Stimulated activated CD4-positive, alpha-beta T cell treated with anti-CD3 and anti-CD28 coated beads, Interleukin-12 subunit alpha, Interleukin-12 subunit beta, amount 100 ng/mL, for 24 hours (primary cell): ENCODE measurements around the gene ACVR1.
"Not testable (repeated sequence)": the region's sequence is repeated elsewhere in the genome, so short reads cannot be mapped to it uniquely, and the experiment has no call there.

ENCODE experiments used
- DNase-seq, 2 experiments: peaks; one replicate each; pipeline ENCODE4 v3.0.0-alpha.2; 2020; ENCODE audit warnings: low read depth in 2 of 2

ACVR1 gene

DNA sequence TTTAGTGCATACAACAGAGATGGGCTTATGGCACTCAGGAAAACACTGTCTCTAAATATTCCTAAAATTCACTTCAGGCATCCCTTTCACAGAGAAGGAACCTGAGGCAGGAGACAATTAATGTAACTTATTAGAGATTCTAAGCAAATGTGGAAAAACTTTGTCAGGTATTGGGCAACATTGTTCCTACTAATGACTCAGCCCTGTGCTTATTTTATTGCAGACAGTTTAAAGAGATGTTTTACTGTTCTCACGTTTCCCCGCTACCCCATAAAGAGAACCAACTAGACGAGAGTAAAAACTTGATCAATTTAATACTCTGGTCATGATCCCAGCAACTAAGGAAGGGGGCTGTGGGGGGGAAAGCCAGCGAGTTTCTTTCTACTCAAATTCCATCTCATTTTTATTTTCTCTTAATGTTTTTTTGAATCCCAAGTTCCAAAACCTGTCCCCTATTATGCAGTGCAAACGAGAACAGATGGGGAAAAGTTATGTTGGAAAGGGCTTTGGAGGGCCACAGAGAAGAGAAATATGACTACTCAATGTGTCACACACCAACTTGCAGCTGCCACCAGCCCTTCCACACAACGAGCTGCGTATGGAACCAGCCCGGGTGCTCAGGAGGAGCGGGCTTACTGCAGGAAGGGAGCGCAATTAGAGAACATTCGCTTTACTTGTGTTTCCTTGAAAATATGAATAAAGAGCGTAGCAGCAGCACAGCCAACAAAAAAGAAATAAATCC is 18.7 kb upstream of the ACVR1 start:
- DNase-seq: no peak

DNA sequence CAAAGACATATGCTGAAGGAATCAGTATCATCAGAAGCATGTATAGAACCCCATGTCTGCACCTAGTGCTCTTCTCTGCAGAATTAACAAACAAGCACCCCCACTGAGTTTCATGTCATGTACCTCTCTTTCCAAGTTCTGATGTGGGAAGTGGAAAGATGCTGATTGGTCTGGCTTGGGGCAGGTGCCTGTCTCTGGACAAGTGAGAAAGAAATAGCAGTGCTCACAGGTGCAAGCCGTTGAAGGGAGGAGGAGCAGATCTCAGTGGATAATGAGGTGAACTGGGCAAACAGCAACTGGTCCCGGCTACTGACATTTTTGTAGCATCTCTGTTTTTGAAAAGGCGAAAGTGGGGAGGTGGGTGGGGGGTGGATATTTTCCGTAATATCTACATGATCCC is 17.5 kb upstream of the ACVR1 start:
- no peak for DNase-seq

DNA sequence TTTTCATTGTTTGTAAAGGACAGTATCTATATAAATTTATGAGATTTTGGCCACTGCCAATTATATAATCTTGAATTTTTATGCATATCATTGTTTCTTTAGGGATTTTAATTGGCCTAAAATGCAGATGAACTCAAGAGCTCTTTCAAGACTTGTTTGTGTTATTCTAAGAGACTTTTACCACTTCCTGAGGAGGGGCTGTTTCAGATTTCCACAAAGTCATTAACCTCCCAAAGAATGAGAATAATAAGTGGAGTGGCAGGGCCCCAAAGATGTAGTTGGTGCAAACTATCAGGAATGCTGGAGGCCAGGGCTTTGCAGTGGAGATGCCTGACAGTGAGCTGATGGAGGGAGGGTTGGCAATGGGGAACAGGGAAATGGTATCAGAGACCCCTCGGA is 15.5 kb upstream of the ACVR1 start:
- DNase-seq: no peak

DNA sequence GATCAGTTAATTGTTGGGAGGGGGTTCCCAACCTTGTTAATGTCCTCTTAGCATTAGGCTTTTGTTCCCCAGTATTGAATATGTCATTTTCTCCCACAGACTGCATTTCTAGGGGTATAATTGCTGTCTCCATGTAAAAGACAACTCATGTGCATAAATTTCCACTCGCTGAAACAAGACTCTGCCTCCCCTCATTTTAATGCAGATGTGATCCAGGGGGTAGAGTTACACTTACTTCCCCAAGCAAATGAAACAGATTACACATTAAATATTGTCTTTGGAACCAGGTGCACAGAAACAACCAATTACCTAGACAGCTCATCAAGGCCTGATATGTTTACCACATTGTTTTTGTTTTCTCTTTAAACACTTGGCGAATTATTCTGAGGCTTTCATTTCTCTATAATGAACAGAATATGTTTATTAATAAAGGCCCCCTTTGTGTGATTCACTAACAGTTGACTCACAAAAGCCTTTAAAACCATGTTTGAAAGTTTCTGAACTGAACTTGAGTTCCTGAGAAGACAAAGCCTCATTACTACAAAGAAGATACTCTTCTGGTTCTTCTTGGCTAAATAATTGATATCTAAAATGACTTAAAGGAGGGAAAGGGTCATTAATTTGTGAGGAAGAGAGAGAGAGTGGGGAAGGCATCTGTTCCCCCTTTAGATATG is 15.0 kb upstream of the ACVR1 start:
- no peak for DNase-seq

DNA sequence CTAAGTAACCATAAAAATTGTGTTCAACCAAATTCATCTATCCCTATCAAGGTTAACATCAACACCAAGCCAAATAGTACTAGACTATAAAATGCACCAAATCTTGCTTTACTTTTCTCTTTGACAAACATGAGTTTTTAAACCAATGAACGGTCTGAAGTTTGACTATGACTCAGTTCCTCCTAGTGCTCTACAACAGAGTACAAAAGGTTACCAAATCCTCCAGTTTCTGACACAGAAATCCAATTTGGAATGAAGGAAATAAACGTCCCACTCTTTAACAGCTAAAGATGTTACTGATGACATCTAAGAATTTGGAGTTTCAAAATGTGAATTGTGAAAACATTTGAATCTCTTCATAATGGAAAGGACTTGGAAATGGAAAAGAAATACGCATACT is 11.8 kb upstream of the ACVR1 start:
- no peak for DNase-seq

DNA sequence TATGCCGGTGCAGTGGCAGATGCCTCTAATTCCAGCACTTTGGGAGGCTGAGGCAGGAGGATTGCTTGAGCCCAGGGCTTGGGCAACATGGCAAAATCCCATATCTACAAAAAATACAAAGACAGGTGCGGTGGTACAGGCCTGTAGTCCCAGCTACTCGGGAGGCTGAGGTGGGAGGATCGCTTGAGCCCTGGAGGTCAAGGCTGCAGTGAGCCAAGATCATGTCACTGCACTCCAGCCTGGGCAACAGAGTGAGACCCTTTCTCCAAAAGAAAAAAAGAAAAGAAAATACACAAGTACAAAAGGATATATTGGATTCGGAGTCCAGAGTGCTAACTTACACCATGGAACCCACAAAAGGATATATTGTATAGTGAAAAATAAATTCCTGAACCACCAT is 8.4 kb upstream of the ACVR1 start:
- not testable (repeated sequence) for DNase-seq

DNA sequence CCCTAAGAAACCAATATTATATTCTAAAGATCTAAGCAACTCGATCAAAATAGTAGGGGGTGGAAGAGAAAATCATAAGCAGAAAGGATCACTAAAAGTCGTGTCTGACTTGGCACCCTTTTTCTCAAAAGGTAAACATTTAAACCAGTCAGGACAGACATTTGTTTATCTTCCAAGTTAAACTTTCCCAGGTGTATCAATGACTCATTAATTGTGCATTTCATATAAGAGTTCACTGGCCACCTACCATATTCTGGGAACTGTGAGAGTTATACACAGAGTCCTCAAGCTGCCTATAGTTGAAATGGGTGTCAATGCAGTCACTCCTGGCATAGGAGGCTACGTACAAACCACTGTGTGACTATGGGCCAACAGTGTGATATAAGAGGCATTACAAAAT is 4.8 kb upstream of the ACVR1 start:
- no peak for DNase-seq

DNA sequence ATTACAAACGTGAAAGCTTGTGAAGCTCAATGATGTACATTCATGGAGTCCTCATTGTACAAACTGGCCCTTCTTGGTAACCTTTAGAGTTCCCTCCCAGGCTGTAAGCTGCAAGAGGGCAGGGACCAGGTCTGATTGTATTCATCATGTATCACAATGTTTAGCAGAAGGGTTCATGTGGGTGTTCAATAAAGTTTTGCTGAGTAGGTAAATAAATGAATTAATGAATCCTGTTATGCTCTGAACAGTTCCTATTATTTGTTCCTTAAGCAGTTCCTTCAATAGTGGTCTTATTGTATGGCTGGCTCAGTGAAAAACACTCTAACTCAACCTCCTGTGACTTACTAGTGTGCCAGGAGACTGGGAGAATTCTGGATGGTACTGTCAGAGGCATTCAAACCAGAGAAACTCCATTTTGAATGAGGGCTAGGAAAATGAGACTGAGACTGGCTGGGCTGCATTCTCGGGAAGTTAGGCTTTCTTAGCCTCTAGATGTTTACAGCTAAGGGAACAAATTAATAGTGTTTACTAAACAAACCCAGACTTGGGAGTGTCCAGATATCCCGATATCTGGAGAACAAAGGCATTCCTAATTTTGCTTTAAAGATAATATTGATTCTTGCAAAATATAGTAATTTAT is 1.8 kb upstream of the ACVR1 start:
- no peak for DNase-seq

DNA sequence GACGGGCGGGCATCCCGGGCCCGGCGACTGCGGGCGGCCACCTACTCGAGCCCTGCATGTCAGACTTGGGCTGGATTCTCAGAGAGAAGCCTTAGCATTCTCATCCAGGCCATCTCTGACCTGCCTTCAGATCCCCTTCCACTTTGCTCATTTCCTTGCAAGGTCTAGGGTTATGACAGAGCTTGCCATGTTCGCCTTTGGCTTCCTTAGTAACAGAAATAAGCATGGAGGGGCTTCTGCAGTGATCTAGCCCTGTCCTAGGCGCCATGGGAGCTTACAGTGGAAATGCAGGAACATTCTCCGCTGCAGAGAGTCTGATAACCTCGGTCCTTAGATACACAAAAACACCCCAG is 632 bp upstream of the ACVR1 start:
- DNase-seq: no peak

DNA sequence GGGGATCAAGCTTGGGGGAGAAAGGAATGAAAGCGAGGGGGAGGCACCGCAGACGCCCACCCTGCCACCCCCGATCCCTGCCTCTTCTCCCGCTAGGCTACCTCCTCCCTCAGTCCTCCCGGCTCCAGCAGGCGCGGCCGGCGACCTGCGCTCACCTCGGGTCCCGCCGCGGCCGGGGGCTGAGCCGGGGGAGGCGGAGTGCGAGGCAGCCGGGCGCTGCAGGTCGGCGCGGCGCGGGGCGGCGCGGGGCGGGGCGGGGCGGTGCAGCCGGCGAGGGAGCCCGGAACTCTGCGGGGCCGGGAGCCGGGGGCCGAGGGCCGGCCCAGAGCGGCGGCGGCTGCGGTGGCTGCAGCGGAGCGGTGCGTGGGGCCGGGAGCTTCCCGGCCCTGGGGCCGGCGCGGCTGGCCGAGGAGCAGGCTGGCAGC is 477 bp downstream of the ACVR1 start:
- DNase-seq: no peak

DNA sequence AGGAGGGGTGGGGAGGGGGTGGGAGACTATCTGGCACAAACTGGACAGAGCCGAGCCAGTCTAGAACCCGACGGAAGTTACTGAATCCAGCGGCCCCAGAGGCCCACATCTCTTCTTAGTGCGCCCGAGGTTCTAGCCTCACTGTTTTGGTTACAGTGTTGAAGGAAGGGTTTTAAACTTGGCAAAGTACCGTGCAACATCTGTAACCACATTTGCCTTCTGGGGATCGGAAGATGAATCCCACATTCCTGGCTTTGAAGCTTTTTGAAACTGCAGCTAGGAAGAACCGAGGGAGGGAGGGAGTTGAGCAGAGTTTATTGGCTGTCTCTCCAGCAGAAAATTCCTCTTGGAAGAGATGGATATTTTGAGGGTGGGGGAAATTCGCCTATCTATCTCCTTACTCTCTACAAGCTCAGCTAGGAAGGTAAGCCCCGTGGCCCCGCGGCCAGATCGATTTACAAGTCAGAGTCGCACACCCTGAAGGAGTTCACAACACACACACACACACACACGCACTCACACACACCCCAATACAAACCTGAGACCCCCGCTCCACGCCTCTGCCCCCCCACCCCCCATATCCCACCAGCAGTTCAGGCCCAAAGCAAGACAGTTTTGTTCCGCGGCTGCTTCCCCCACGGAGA is 1.0 kb downstream of the ACVR1 start:
- no peak for DNase-seq

DNA sequence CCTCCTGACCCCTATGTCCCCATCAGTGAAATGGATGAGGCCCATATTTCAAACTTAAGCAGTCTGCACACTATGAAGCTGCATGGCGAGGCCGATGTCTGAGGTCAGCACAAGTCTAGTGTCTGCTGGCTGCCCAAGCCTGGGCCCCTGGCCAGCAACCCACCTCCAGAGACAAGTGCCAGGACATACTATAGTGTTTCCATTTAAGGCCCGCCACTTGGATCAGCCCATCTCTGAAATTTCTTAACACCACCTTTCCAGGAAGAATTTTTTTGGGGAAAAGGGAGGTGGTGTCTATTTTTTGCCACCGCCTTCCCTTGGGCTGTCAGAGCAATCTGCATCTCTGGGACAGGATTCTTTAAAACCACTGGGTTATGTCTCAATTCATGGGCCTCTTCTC is 1.8 kb downstream of the ACVR1 start:
- DNase-seq: no peak

DNA sequence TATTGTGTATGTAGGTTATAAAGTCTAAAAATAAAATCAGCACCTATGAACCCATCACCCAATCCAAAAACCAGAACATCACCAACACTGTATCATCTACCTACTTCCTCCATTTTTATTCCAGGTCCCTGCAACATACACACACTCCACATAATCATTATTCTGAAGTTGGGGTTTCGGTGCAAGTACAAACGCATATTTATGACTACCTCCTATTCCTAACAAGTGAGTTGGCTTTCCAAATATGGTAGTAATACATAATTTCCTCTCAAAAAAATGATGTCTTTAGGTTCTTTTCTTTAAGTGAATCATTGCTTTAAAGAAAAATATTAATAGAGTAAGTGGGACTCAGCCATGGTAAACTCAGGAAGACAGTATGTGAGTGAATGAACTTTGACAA is 3.3 kb downstream of the ACVR1 start:
- no peak for DNase-seq

DNA sequence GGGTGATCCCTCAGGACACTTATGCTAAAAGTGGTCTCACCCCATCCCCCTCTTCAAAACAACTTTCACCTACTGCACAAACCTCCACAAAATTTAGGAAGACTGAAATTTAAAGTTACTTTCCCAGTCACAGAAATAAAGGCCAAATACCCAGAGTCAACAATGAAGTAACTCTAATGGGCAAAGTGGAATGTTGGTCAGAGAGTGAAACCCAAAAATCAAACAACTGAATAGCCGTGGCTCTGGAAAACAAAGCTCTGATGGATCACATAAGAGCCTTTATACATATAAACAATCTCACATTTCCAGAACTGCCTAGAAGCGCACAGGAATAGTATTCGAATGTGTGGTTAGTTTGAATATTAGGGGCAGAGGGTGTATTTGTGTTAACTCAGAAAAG is 4.7 kb downstream of the ACVR1 start:
- DNase-seq: no peak

DNA sequence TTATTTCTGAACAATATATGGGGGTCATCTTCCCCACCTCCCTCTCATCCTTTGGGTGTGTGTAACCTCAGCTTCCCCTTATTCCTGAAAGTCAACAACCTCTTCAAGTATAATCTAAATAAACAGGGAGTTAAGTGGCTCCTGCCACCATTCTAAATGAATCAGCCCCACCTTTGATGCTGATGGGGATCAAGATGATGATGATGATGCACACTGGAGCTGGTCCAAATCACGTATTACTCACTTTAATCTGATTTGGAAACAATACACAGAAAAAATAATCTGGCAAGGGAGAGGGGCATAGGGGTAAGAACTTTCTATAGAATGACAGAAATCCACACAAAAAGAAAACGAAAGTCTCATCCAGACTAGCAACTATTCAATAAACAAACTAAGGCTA is 7.1 kb downstream of the ACVR1 start:
- no peak for DNase-seq

DNA sequence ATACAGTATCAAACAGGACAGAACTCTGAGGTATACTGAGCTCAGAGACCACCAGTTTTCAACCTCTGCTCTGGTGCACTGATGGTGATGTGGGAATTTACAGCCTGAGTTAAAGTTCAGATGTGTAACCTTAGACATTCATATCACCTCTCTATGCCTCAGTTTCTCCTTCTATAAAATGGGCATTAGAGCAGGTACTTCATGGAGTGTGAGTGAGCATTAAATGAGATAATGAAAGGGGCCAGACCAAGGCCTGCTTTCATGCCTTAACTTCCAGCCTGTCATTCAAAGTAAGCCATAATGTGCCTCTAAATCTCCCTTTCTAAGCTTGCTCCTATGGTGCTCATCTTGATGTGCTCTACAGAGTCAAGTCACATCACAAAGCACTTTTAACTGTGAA is 8.4 kb downstream of the ACVR1 start:
- no peak for DNase-seq

DNA sequence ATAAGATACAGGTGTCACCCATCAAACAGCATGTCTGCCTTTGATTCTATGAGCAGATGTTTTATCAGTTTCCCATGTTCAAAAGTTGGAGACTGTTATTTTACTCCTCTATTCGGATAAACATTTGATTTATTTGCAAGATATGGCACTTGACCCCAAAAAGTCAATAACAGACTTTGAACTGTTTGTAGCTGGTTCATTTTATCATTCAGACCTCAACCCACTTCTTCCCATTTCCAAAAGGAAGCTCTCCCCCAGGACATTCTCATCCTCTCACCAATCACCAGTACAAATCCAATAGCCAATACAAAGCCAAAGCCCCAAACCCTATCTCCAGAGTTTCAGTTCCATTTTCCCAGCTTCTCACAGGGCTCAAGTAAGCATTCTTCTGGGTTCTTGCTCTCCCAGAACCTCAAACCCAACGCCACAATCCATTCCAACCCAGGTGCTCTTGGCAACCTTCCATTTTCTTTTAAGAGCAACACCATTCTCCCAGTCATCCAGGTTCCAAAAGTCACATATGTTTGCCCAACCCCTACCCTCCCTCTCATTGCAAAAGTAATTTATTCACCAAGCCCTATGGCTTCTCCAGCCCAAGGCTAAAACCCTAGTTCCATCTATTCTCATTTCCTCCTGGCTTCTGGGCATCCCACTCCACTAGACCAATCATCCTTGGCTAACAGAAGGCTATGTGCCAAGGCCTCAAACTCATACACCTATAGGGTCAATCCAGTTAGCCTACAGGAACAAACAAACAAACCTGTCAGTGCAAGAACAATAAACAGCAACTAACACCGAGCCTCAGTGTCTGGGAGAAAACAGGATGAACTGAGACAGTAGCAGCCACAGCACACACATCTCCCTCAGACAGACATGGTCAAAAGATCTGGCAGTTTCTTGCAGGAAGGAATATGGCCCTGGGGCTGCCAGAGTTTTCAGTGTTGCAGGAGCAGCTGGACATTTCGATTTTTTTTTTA is 9.2 kb downstream of the ACVR1 start:
- DNase-seq: no peak

DNA sequence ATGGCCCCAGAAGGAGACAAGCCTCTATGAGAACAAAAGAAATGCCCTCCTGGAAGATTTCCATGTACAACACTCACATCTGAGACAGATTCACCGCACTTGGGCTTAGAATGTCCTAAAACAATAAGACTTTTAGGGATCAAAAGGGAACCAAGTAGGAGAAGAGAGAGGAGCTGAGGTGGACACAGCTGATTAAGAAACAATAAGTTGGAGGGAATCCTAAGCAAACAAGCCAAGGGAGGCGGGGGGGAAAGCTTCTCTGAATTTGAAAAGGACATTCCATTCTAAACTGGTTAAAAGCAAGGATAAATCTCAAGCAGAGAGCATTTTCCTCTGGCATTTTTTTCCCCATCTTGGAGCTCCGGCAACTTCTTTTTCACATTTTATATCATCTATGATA is 9.9 kb downstream of the ACVR1 start:
- no peak for DNase-seq

DNA sequence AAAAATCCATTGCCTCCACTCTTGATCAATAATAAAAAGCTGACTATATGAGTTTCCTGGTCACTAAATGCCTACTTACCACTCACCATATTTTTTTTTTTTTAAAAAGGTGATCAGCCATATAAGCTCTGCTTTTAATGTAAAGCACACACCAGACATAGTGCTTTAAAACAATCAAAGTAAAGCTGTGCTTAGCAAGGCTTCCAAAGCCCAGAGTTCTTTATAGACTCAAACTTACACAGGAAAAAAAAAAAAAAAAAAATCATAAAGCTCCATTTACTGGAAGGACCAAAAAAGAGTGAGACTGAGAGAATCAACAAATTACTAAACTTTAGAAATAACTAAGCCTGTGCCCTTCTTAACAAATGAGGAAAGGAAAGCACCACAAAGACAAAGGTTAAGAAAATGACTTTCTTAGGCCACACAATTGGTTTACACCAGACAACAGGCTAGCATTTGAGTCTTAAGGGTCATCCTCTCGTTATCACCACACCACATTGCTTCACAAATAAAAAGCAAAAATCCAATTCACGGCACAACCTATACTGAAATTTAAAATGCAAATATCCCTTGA is 11.2 kb downstream of the ACVR1 start:
- DNase-seq: no peak

DNA sequence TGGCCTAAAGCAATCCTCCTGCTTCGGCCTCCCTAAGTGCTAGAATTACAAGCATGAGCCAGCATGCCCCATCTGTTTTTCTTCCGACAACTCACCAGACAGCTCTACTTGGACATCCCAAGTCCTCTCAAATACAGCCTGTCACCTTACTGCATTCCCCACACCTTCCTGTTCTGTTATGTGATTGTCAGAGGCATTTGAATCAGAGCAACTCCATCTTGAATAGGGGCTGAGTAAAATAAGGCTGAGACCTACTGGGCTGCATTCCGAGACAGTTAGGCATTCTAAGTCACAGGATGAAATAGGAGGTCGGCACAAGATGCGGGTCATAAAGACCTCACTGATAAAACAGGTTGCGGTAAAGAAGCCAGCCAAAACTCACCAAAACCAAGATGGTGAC is 17.3 kb downstream of the ACVR1 start:
- DNase-seq: no peak

DNA sequence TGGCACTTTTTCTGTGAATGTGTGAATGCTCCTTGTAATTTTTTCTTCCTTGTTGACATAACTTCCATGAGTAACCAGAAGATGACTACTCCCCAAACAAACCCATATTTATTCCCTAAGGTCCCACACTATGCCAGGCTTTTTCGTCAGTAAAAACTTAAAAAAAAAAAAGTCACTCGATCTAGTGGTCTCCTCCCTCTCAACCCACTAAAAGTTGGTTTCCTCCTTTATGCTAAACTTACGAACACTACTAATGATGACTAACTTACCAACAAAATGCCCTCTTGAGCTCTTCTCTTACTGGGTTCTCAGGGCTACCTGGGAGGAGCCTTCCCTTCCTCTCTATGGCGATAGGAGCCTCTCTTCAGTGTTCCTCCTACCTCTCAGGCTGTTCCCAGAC is 18.2 kb downstream of the ACVR1 start:
- DNase-seq: no peak
